Fibroblast of pulmonary artery (primary cell): ENCODE measurements around the gene MORC2.

Experiments
- DNase-seq: peaks from one replicate; pipeline ENCODE4 v3.0.0-alpha.2; 2010; ENCODE audit warnings: low read depth
- H3K4me3 ChIP-seq: replicated peaks from 2 replicates; pipeline ENCODE4 v1.5.1; 2011; ENCODE audit warnings: low read depth, mild to moderate bottlenecking, control low read depth, low read length, moderate library complexity
- CTCF ChIP-seq: IDR thresholded peaks from 2 replicates; pipeline ENCODE4 v1.5.1; 2011; ENCODE audit warnings: mild to moderate bottlenecking, control low read depth, low read length, inconsistent platforms; ENCODE audit errors: missing control alignments

MORC2 gene

GRCh38 chr22:30909306-30909705 lies 59.3 kb downstream of the MORC2 start:
- no peak overlapping the region for H3K4me3 ChIP-seq
- no peak for DNase-seq
- TF ChIP-seq CTCF, result no peak

GRCh38 chr22:30908051-30908461 lies 60.5 kb downstream of the MORC2 start:
- DNase-seq, result no peak
- TF ChIP-seq CTCF, result no peak
- no peak overlapping the region for H3K4me3 ChIP-seq

- no peak for TF ChIP-seq CTCF
- H3K4me3 ChIP-seq, result no peak overlapping the region
- DNase-seq, result no peak
Measured at GRCh38 chr22:30906946-30907345, 61.6 kb downstream of the MORC2 start.

- H3K4me3 ChIP-seq, result no peak overlapping the region
- TF ChIP-seq CTCF, result no peak
- no peak for DNase-seq
Measured at GRCh38 chr22:30906411-30906810, 62.2 kb downstream of the MORC2 start.

GRCh38 chr22:30905696-30906341 lies 62.8 kb downstream of the MORC2 start:
- TF ChIP-seq CTCF, result no peak
- no peak for DNase-seq
- H3K4me3 ChIP-seq, result no peak overlapping the region

GRCh38 chr22:30903876-30904460 lies 64.6 kb downstream of the MORC2 start:
- DNase-seq, result no peak
- TF ChIP-seq CTCF, result no peak
- H3K4me3 ChIP-seq, result no peak overlapping the region
